NCI-H510A treated with DMSO at 0.1 percent for 48 hours (cell line): ENCODE data around the gene APOL6.
"Not testable (repeated sequence)": the region's sequence is repeated elsewhere in the genome, so short reads cannot be mapped to it uniquely, and the experiment has no call there.

Source experiments
- DNase-seq: peaks from one replicate; lab custom pipeline; 2025; lab: John Stamatoyannopoulos, UW

APOL6 gene

GRCh38 chr22:35618427-35619223 lies 29.6 kb upstream of the APOL6 start:
- DNase-seq: no peak

GRCh38 chr22:35619336-35620094 lies 28.7 kb upstream of the APOL6 start:
- DNase-seq: no peak

GRCh38 chr22:35620624-35621251 lies 27.5 kb upstream of the APOL6 start:
- DNase-seq: peak; percentile 11

- DNase-seq: no peak
Observed at GRCh38 chr22:35621451-35621850, 26.8 kb upstream of the APOL6 start.

- DNase-seq: peak; percentile 87
Observed at GRCh38 chr22:35622191-35622913, 25.9 kb upstream of the APOL6 start.

- DNase-seq: not testable (repeated sequence)
Observed at GRCh38 chr22:35623885-35624284, 24.4 kb upstream of the APOL6 start.

- no peak for DNase-seq
Observed at GRCh38 chr22:35624547-35624946, 23.7 kb upstream of the APOL6 start.

- DNase-seq: no peak
Observed at GRCh38 chr22:35625763-35626432, 22.3 kb upstream of the APOL6 start.

GRCh38 chr22:35627267-35628041 lies 20.8 kb upstream of the APOL6 start:
- peak; percentile 64 for DNase-seq

GRCh38 chr22:35628732-35629131 lies 19.5 kb upstream of the APOL6 start:
- DNase-seq: no peak

- no peak for DNase-seq
Observed at GRCh38 chr22:35629406-35630216, 18.6 kb upstream of the APOL6 start.

- no peak for DNase-seq
Observed at GRCh38 chr22:35630387-35630793, 17.9 kb upstream of the APOL6 start.

GRCh38 chr22:35630891-35631290 lies 17.4 kb upstream of the APOL6 start:
- DNase-seq: no peak

- peak; percentile 17 for DNase-seq
Observed at GRCh38 chr22:35631597-35631996, 16.6 kb upstream of the APOL6 start.

- DNase-seq: no peak
Observed at GRCh38 chr22:35632935-35633334, 15.3 kb upstream of the APOL6 start.

GRCh38 chr22:35633520-35633919 lies 14.7 kb upstream of the APOL6 start:
- no peak for DNase-seq

- no peak for DNase-seq
Observed at GRCh38 chr22:35634015-35634414, 14.2 kb upstream of the APOL6 start.

- DNase-seq: no peak
Observed at GRCh38 chr22:35634943-35635540, 13.2 kb upstream of the APOL6 start.

GRCh38 chr22:35637254-35637653 lies 11.0 kb upstream of the APOL6 start:
- no peak for DNase-seq

- DNase-seq: no peak
Observed at GRCh38 chr22:35638001-35638400, 10.2 kb upstream of the APOL6 start.
